CD4-positive, alpha-beta memory T cell (primary cell): ENCODE results near the gene TFIP11. TPM values are rescaled to one million over a fixed set of nuclear protein-coding genes. Genes with fewer than 3 reads are reported as not detected.

Source experiments
- CTCF ChIA-PET: fragments of 350-600 bp; sonication (Branson Sonifier 250); formaldehyde crosslinking; loops from one replicate; lab custom pipeline; 2021; ENCODE audit warnings: inconsistent platforms; ENCODE audit not compliant: partially characterized antibody; lab: Charles Lee
- POLR2A ChIA-PET: fragments of 350-600 bp; sonication (Branson Sonifier 250); formaldehyde crosslinking; loops from one replicate; lab custom pipeline; 2021; ENCODE audit not compliant: partially characterized antibody; lab: Charles Lee
- DNase-seq, 5 donors: peaks; one replicate each; pipeline versions ENCODE4 v3.0.0 to v3.0.0-alpha.2; 2020 to 2022; ENCODE audit warnings: mixed read lengths in 1 of 5
- H3K27ac ChIP-seq: one replicate; pipeline ENCODE4 v1.7.0; 2013; ENCODE audit warnings: low read depth, low read length
- H3K27me3 ChIP-seq: 2 replicates; pipeline ENCODE4 v1.7.0; 2013; ENCODE audit warnings: mild to moderate bottlenecking, low read length, moderate library complexity; ENCODE audit not compliant: insufficient read depth
- H3K36me3 ChIP-seq: 2 replicates; pipeline ENCODE4 v1.7.0; 2013; ENCODE audit warnings: mild to moderate bottlenecking, low read length, moderate library complexity; ENCODE audit not compliant: insufficient read depth
- H3K4me1 ChIP-seq: 2 replicates; pipeline ENCODE4 v1.7.0; 2013; ENCODE audit warnings: mild to moderate bottlenecking, low read length, moderate library complexity; ENCODE audit not compliant: insufficient read depth
- H3K4me3 ChIP-seq, 2 donors: one replicate each; pipeline ENCODE4 v1.7.0; 2013; ENCODE audit warnings: low read length in 2 of 2, mild to moderate bottlenecking in 1 of 2
- H3K9me3 ChIP-seq, 2 donors: one replicate each; pipeline ENCODE4 v1.7.0; 2013; ENCODE audit warnings: low read length in 2 of 2, control low read depth in 1 of 2; ENCODE audit not compliant: control insufficient read depth in 1 of 2
- H3K27ac Mint-ChIP-seq, 7 donors: one replicate each; pipeline ENCODE4 v1.8.0; 2020 to 2021; ENCODE audit warnings: mixed read lengths in 7 of 7, mild to moderate bottlenecking in 6 of 7, inconsistent platforms in 3 of 7, moderate library complexity in 3 of 7
- H3K27me3 Mint-ChIP-seq, 2 donors: one replicate each; pipeline ENCODE4 v1.8.0; 2020 to 2021; ENCODE audit warnings: mixed read lengths in 2 of 2
- H3K36me3 Mint-ChIP-seq, 2 donors: one replicate each; pipeline ENCODE4 v1.8.0; 2020 to 2021; ENCODE audit warnings: mixed read lengths in 2 of 2, inconsistent platforms in 1 of 2, mild to moderate bottlenecking in 1 of 2
- H3K4me1 Mint-ChIP-seq, 4 donors: one replicate each; pipeline ENCODE4 v1.8.0; 2020 to 2021; ENCODE audit warnings: mixed read lengths in 4 of 4, mild to moderate bottlenecking in 1 of 4
- H3K4me3 Mint-ChIP-seq, 8 donors: one replicate each; pipeline ENCODE4 v1.8.0; 2020 to 2021; ENCODE audit warnings: mixed read lengths in 8 of 8, mild to moderate bottlenecking in 7 of 8, moderate library complexity in 6 of 8, inconsistent platforms in 3 of 8
- H3K9me3 Mint-ChIP-seq, 8 donors: one replicate each; pipeline ENCODE4 v1.8.0; 2020 to 2021; ENCODE audit warnings: mixed read lengths in 8 of 8, mild to moderate bottlenecking in 5 of 8, inconsistent platforms in 3 of 8, moderate library complexity in 1 of 8
- intact Hi-C: fragments of 100-400 bp; cut with micrococcal nuclease; formaldehyde crosslinking; loops from one replicate; pipeline ENCODE4 v1.15.1; 2023
- polyA plus RNA-seq, 2 donors: library from polyadenylated mRNA; unstranded; fragments of 300-500 nt; fragmentation: Illumina TruSeq; gene quantifications; one replicate each; pipeline ENCODE4 v1.2.3, GENCODE V29; 2021
- total RNA-seq, 2 experiments: library from RNA; stranded (reverse); gene quantifications; one replicate each; pipeline ENCODE4 v1.2.3, GENCODE V29; 2021

The TFIP11 gene
- total and polyA plus RNA-seq, 4 experiments from 2014 or later: 22.2 to 74.5 (median 59.0) TPM

GRCh38 chr22:26476705-26477340 is 35.5 kb downstream of the TFIP11 start:
- Histone ChIP-seq H3K27ac (no peak overlapping the region), H3K9me3 (no peaks in the 10 kb centered on the region), H3K36me3 (peaks cover 33% of the 10 kb centered on the region), H3K4me3 (no peak overlapping the region), H3K4me1 (peaks cover 33% of the 10 kb centered on the region), H3K27me3 (no peaks in the 10 kb centered on the region)
- Mint-ChIP-seq H3K4me3 (peak overlapping the region in 1 of 8 donors; percentile 1), H3K9me3 (no peaks in the 10 kb centered on the region), H3K4me1 (peaks cover 32 to 44% (median 41%) of the 10 kb centered on the region in 4 donors), H3K27me3 (no peaks in the 10 kb centered on the region), H3K36me3 (peaks cover 54 to 68% of the 10 kb centered on the region in 2 donors), H3K27ac (no peak overlapping the region)
- no peak for DNase-seq
- ChIA-PET CTCF (no interaction called here), POLR2A (no interaction called here)
- intact Hi-C loops: no loop called here

- H3K36me3 Mint-ChIP-seq: peaks cover 64 to 77% of the 10 kb centered on the region in 2 donors
- H3K4me1 Mint-ChIP-seq: peaks cover 19 to 22% (median 22%) of the 10 kb centered on the region in 4 donors
- DNase-seq: no peak
- ChIA-PET CTCF (no interaction called here), POLR2A (no interaction called here)
- H3K27me3 Mint-ChIP-seq: no peaks in the 10 kb centered on the region
- H3K27ac Mint-ChIP-seq: no peak overlapping the region
- peaks cover 11% of the 10 kb centered on the region for H3K4me1 ChIP-seq
- peaks cover 50% of the 10 kb centered on the region for H3K36me3 ChIP-seq
- H3K27me3 ChIP-seq: no peaks in the 10 kb centered on the region
- H3K4me3 ChIP-seq: no peak overlapping the region
- H3K27ac ChIP-seq: no peak overlapping the region
- no peaks in the 10 kb centered on the region for H3K9me3 ChIP-seq
- H3K4me3 Mint-ChIP-seq: no peak overlapping the region
- intact Hi-C loops: no loop called here
- H3K9me3 Mint-ChIP-seq: no peaks in the 10 kb centered on the region
Measured at GRCh38 chr22:26474682-26475081, 37.6 kb downstream of the TFIP11 start.

- ChIA-PET POLR2A (interaction anchor here (2.1 kb wide), 1 partner anchor 12 kb away, joined by 7 read pairs; the partner anchor contains the start of genes HPS4 and SRRD), CTCF (no interaction called here)
- peaks cover 0 to 4% (median 0%) of the 10 kb centered on the region in 4 donors for H3K4me1 Mint-ChIP-seq
- Histone ChIP-seq H3K4me3 (no peak overlapping the region), H3K9me3 (no peaks in the 10 kb centered on the region), H3K27me3 (no peaks in the 10 kb centered on the region), H3K36me3 (peaks cover 56% of the 10 kb centered on the region), H3K4me1 (no peaks in the 10 kb centered on the region), H3K27ac (no peak overlapping the region)
- peaks cover 68 to 77% of the 10 kb centered on the region in 2 donors for H3K36me3 Mint-ChIP-seq
- intact Hi-C loops: no loop called here
- no peak for DNase-seq
- H3K4me3 Mint-ChIP-seq: no peak overlapping the region
- no peak overlapping the region for H3K27ac Mint-ChIP-seq
- H3K27me3 Mint-ChIP-seq: no peaks in the 10 kb centered on the region
- H3K9me3 Mint-ChIP-seq: no peaks in the 10 kb centered on the region
Measured at GRCh38 chr22:26471522-26471921, 40.8 kb downstream of the TFIP11 start.

- Mint-ChIP-seq H3K9me3 (no peaks in the 10 kb centered on the region), H3K36me3 (peaks cover 72 to 82% of the 10 kb centered on the region in 2 donors), H3K27ac (peak overlapping the region in 1 of 7 donors; percentile 31), H3K4me1 (peaks cover 0 to 4% (median 0%) of the 10 kb centered on the region in 4 donors), H3K4me3 (no peak overlapping the region), H3K27me3 (no peaks in the 10 kb centered on the region)
- Histone ChIP-seq H3K4me1 (no peaks in the 10 kb centered on the region), H3K27me3 (no peaks in the 10 kb centered on the region), H3K27ac (no peak overlapping the region), H3K36me3 (peaks cover 62% of the 10 kb centered on the region), H3K4me3 (no peak overlapping the region), H3K9me3 (no peaks in the 10 kb centered on the region)
- ChIA-PET CTCF (no interaction called here), POLR2A (interaction anchor here (0.8 to 2.1 kb wide), 2 partner anchors 11 to 13 kb away, joined by 3 to 7 read pairs; partner anchors contain the start of genes HPS4 and SRRD)
- no peak for DNase-seq
- intact Hi-C loops: no loop called here
Measured at GRCh38 chr22:26470807-26471206, 41.5 kb downstream of the TFIP11 start.

- H3K4me1 ChIP-seq: no peaks in the 10 kb centered on the region
- H3K4me3 Mint-ChIP-seq: no peak overlapping the region
Measured at GRCh38 chr22:26466196-26466595, 46.1 kb downstream of the TFIP11 start.

GRCh38 chr22:26464312-26464711 is 48.0 kb downstream of the TFIP11 start:
- Mint-ChIP-seq H3K9me3 (no peaks in the 10 kb centered on the region), H3K4me3 (no peak overlapping the region), H3K27me3 (no peaks in the 10 kb centered on the region), H3K27ac (peak overlapping the region in 1 of 7 donors; percentile 17), H3K36me3 (peaks cover 58 to 83% of the 10 kb centered on the region in 2 donors), H3K4me1 (peaks cover 0 to 5% (median 0%) of the 10 kb centered on the region in 4 donors)
- no peaks in the 10 kb centered on the region for H3K27me3 ChIP-seq
- ChIA-PET CTCF (interaction anchor here (0.8 to 4.9 kb wide), 2 partner anchors 68 to 99 kb away, joined by 3 to 51 read pairs; no protein-coding TSS in a partner anchor), POLR2A (no interaction called here)
- intact Hi-C loops: no loop called here
- no peak overlapping the region for H3K4me3 ChIP-seq
- peaks cover 66% of the 10 kb centered on the region for H3K36me3 ChIP-seq
- no peaks in the 10 kb centered on the region for H3K9me3 ChIP-seq
- H3K4me1 ChIP-seq: no peaks in the 10 kb centered on the region
- no peak overlapping the region for H3K27ac ChIP-seq
- DNase-seq: no peak

More at GRCh38 chr22:26466196-26466595, 46.1 kb downstream of the TFIP11 start:
- H3K36me3 ChIP-seq: peaks cover 73% of the 10 kb centered on the region
- H3K27ac ChIP-seq: no peak overlapping the region
- no peaks in the 10 kb centered on the region for H3K9me3 ChIP-seq
- intact Hi-C loops: no loop called here
- ChIA-PET POLR2A (no interaction called here), CTCF (no interaction called here)
- no peaks in the 10 kb centered on the region for H3K9me3 Mint-ChIP-seq
- H3K27me3 ChIP-seq: no peaks in the 10 kb centered on the region
- H3K36me3 Mint-ChIP-seq: peaks cover 65 to 83% of the 10 kb centered on the region in 2 donors
- DNase-seq: no peak
- no peaks in the 10 kb centered on the region for H3K4me1 Mint-ChIP-seq
- no peak overlapping the region for H3K27ac Mint-ChIP-seq
- H3K27me3 Mint-ChIP-seq: no peaks in the 10 kb centered on the region
- no peak overlapping the region for H3K4me3 ChIP-seq

- intact Hi-C loops: no loop called here
- Mint-ChIP-seq H3K4me1 (peaks cover 0 to 5% (median 0%) of the 10 kb centered on the region in 4 donors), H3K9me3 (no peaks in the 10 kb centered on the region), H3K36me3 (peaks cover 55 to 78% of the 10 kb centered on the region in 2 donors), H3K4me3 (no peak overlapping the region), H3K27me3 (no peaks in the 10 kb centered on the region), H3K27ac (no peak overlapping the region)
- no peaks in the 10 kb centered on the region for H3K9me3 ChIP-seq
- no peak overlapping the region for H3K27ac ChIP-seq
- no peak for DNase-seq
- H3K4me3 ChIP-seq: no peak overlapping the region
- H3K36me3 ChIP-seq: peaks cover 59% of the 10 kb centered on the region
- ChIA-PET CTCF (interaction anchor here (0.9 to 5.1 kb wide), 4 partner anchors 11 to 99 kb away, joined by 4 to 79 read pairs (median 28); no protein-coding TSS in a partner anchor), POLR2A (no interaction called here)
- H3K27me3 ChIP-seq: no peaks in the 10 kb centered on the region
- H3K4me1 ChIP-seq: no peaks in the 10 kb centered on the region
Measured at GRCh38 chr22:26463688-26464087, 48.6 kb downstream of the TFIP11 start.
